ENCODE results near the gene CREB5. TPM values are rescaled to one million over a fixed set of nuclear protein-coding genes. Genes with fewer than 3 reads are reported as not detected.

Gene CREB5
- total RNA-seq, 2 donors from 2014 or later = 0.53 to 2.6 TPM

GRCh38 chr7:28630350-28630749 lies 218.0 kb downstream of the CREB5 start:
- 81 to 95% methylated on average over 2 to 3 of the region's 3 CpGs for WGBS, 2 experiments (ENCODE audit: insufficient coverage in 1 of 2, insufficient read length in 1 of 2)
- H3K4me3 Mint-ChIP-seq = no peak overlapping the region
- no peak for DNase-seq

GRCh38 chr7:28631995-28632394 lies 219.7 kb downstream of the CREB5 start:
- DNase-seq = no peak
- Histone ChIP-seq H3K4me3 (ENCODE audit: low read length) (no peak overlapping the region), H3K27ac (ENCODE audit: low read depth, low read length) (no peak overlapping the region), H3K9me3 (ENCODE audit: control insufficient read depth, low read length) (no peaks in the 10 kb centered on the region), H3K4me1 (ENCODE audit: control insufficient read depth, insufficient read depth, low read length) (no peaks in the 10 kb centered on the region), H3K27me3 (ENCODE audit: control insufficient read depth, insufficient read depth, low read length, poor library complexity, severe bottlenecking) (peaks cover 16% of the 10 kb centered on the region), H3K9ac (ENCODE audit: extremely low read depth, low read length, poor library complexity, severe bottlenecking) (no peak overlapping the region), H3K36me3 (ENCODE audit: control insufficient read depth, insufficient read depth, low read length) (no peaks in the 10 kb centered on the region)
- WGBS, 2 experiments (ENCODE audit: insufficient coverage in 1 of 2, insufficient read length in 1 of 2) = 93 to 100% methylated on average over 1 to 2 of the region's 2 CpGs
- H3K27ac Mint-ChIP-seq = no peak overlapping the region
- no peaks in the 10 kb centered on the region for H3K9me3 Mint-ChIP-seq
- peaks cover 15% of the 10 kb centered on the region for H3K27me3 Mint-ChIP-seq (ENCODE audit: insufficient read depth)
- H3K4me3 Mint-ChIP-seq = no peak overlapping the region
- peaks cover 1% of the 10 kb centered on the region for H3K4me1 Mint-ChIP-seq
- no peaks in the 10 kb centered on the region for H3K36me3 Mint-ChIP-seq (ENCODE audit: low read depth)
- TF ChIP-seq CTCF (conservative IDR thresholded peaks at IDR 0.05) = no peak

More at GRCh38 chr7:28630350-28630749, 218.0 kb downstream of the CREB5 start:
- peaks cover 15% of the 10 kb centered on the region for H3K27me3 Mint-ChIP-seq (ENCODE audit: insufficient read depth)
- Histone ChIP-seq H3K9ac (ENCODE audit: extremely low read depth, low read length, poor library complexity, severe bottlenecking) (no peak overlapping the region), H3K36me3 (ENCODE audit: control insufficient read depth, insufficient read depth, low read length) (no peaks in the 10 kb centered on the region), H3K4me3 (ENCODE audit: low read length) (no peak overlapping the region), H3K27ac (ENCODE audit: low read depth, low read length) (no peak overlapping the region), H3K9me3 (ENCODE audit: control insufficient read depth, low read length) (no peaks in the 10 kb centered on the region), H3K4me1 (ENCODE audit: control insufficient read depth, insufficient read depth, low read length) (no peaks in the 10 kb centered on the region), H3K27me3 (ENCODE audit: control insufficient read depth, insufficient read depth, low read length, poor library complexity, severe bottlenecking) (peaks cover 16% of the 10 kb centered on the region)
- no peak for TF ChIP-seq CTCF (conservative IDR thresholded peaks at IDR 0.05)
- peaks cover 3% of the 10 kb centered on the region for H3K4me1 Mint-ChIP-seq
- H3K27ac Mint-ChIP-seq = no peak overlapping the region
- no peaks in the 10 kb centered on the region for H3K9me3 Mint-ChIP-seq
- H3K36me3 Mint-ChIP-seq (ENCODE audit: low read depth) = no peaks in the 10 kb centered on the region

GRCh38 chr7:28638914-28639313 lies 226.6 kb downstream of the CREB5 start:
- DNase-seq = no peak
- 90% methylated on average over 2 of the region's 2 CpGs; no CpG with 5 or more reads in 1 of the 2 experiments for WGBS, 2 experiments (ENCODE audit: insufficient coverage in 1 of 2, insufficient read length in 1 of 2)
- H3K36me3 ChIP-seq (ENCODE audit: control insufficient read depth, insufficient read depth, low read length) = no peaks in the 10 kb centered on the region
- Mint-ChIP-seq H3K4me1 (peaks cover 9% of the 10 kb centered on the region), H3K27ac (no peak overlapping the region), H3K36me3 (ENCODE audit: low read depth) (no peaks in the 10 kb centered on the region), H3K9me3 (no peaks in the 10 kb centered on the region), H3K27me3 (ENCODE audit: insufficient read depth) (peaks cover 9% of the 10 kb centered on the region), H3K4me3 (no peak overlapping the region)
- no peak for TF ChIP-seq CTCF (conservative IDR thresholded peaks at IDR 0.05)
- no peaks in the 10 kb centered on the region for H3K4me1 ChIP-seq (ENCODE audit: control insufficient read depth, insufficient read depth, low read length)
- no peaks in the 10 kb centered on the region for H3K27me3 ChIP-seq (ENCODE audit: control insufficient read depth, insufficient read depth, low read length, poor library complexity, severe bottlenecking)
- no peaks in the 10 kb centered on the region for H3K9me3 ChIP-seq (ENCODE audit: control insufficient read depth, low read length)
- H3K4me3 ChIP-seq (ENCODE audit: low read length) = no peak overlapping the region
- no peak overlapping the region for H3K27ac ChIP-seq (ENCODE audit: low read depth, low read length)
- H3K9ac ChIP-seq (ENCODE audit: extremely low read depth, low read length, poor library complexity, severe bottlenecking) = no peak overlapping the region
